Esophagus squamous epithelium (tissue), 4 donors: ENCODE results near the gene DUSP14.

Experiments
- POLR2A ChIP-seq, 4 donors: fragments of 450-650 bp; IDR thresholded peaks; one replicate each; pipeline ENCODE4 v1.6.1; 2017; ENCODE audit warnings: antibody characterized with exemption in 4 of 4, mild to moderate bottlenecking in 4 of 4, moderate library complexity in 3 of 4
- TF ChIP-seq, protein P1 (sequence below), 6 experiments: fragments of 450-650 bp in 4 of 6; fragments of 200-600 bp in 2 of 6; sonication (generic) in 2 of 6; IDR thresholded peaks; one replicate each; pipeline ENCODE4 v1.5.1; 2016 to 2019; ENCODE audit warnings: antibody characterized with exemption in 6 of 6, mild to moderate bottlenecking in 4 of 6, moderate library complexity in 4 of 6

DNA sequence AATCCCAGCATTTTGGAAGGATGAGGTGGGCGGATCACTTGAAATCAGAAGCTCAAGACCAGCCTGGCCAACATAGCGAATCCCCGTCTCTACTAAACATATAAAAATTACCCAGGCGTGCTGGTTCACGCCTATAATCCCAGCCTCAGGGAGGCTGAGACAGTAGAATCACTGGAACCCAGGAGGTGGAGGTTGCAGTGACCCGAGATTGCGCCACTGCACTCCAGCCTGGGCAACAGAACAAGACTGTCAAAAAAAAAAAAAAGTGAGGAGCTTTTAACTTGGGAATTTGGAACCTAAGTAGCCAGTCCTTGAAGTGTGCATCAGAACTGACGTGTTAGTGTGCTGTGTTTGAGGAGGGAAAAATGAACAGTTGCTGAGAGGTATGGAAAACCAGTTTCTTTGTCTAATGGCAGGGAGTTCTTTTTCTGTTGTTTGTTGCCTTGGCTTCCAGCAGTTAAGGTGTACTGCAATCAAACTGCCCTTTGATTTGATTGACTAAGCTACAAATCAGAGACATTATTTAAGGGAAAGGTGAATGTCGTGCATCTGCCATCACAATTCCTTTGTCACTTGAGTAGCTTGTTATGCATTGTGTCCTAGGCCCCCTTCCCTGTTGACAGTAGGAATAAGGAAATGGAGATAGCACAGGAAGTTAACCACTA is 8.6 kb upstream of the DUSP14 start:
- TF ChIP-seq, protein P1, sequence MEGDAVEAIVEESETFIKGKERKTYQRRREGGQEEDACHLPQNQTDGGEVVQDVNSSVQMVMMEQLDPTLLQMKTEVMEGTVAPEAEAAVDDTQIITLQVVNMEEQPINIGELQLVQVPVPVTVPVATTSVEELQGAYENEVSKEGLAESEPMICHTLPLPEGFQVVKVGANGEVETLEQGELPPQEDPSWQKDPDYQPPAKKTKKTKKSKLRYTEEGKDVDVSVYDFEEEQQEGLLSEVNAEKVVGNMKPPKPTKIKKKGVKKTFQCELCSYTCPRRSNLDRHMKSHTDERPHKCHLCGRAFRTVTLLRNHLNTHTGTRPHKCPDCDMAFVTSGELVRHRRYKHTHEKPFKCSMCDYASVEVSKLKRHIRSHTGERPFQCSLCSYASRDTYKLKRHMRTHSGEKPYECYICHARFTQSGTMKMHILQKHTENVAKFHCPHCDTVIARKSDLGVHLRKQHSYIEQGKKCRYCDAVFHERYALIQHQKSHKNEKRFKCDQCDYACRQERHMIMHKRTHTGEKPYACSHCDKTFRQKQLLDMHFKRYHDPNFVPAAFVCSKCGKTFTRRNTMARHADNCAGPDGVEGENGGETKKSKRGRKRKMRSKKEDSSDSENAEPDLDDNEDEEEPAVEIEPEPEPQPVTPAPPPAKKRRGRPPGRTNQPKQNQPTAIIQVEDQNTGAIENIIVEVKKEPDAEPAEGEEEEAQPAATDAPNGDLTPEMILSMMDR (IDR thresholded peaks at IDR 0.05): no peak
- TF ChIP-seq POLR2A (IDR thresholded peaks at IDR 0.05): no peak
